Glutamatergic neuron (in vitro differentiated cells): ENCODE results near the gene ENDOV. TPM values are rescaled to one million over a fixed set of nuclear protein-coding genes. Genes with fewer than 3 reads are reported as not detected.
"Not testable (repeated sequence)": the region's sequence is repeated elsewhere in the genome, so short reads cannot be mapped to it uniquely, and the experiment has no call there.

ENCODE experiments used
- DNase-seq: peaks from one replicate; pipeline ENCODE4 v3.0.0; 2022
- H3K27ac Mint-ChIP-seq: one replicate; pipeline ENCODE4 v1.8.0; 2020; ENCODE audit warnings: mild to moderate bottlenecking, mixed read lengths, inconsistent platforms; ENCODE audit not compliant: unreplicated experiment
- H3K27me3 Mint-ChIP-seq: one replicate; pipeline ENCODE4 v1.8.0; 2020; ENCODE audit warnings: mild to moderate bottlenecking, moderate library complexity, mixed read lengths, inconsistent platforms; ENCODE audit not compliant: unreplicated experiment
- H3K36me3 Mint-ChIP-seq: one replicate; pipeline ENCODE4 v1.8.0; 2020; ENCODE audit warnings: mild to moderate bottlenecking, mixed read lengths, inconsistent platforms; ENCODE audit not compliant: unreplicated experiment
- H3K4me1 Mint-ChIP-seq: one replicate; pipeline ENCODE4 v1.8.0; 2020; ENCODE audit warnings: mild to moderate bottlenecking, low read depth, mixed read lengths, inconsistent platforms; ENCODE audit not compliant: unreplicated experiment
- H3K4me3 Mint-ChIP-seq: one replicate; pipeline ENCODE4 v1.8.0; 2020; ENCODE audit warnings: mild to moderate bottlenecking, mixed read lengths, inconsistent platforms; ENCODE audit not compliant: unreplicated experiment
- H3K9me3 Mint-ChIP-seq: one replicate; pipeline ENCODE4 v1.8.0; 2020; ENCODE audit warnings: mild to moderate bottlenecking, moderate library complexity, mixed read lengths, inconsistent platforms; ENCODE audit not compliant: unreplicated experiment
- total RNA-seq: library from RNA; stranded (reverse); fragmentation: NEBNext Ultra II Directional; extraction: Animal tissue kit (Norgen Biotek cat#: 25700); gene quantifications from one replicate; pipeline ENCODE4 v1.2.1, GENCODE V29; 2021; ENCODE audit not compliant: unreplicated experiment
- TF ChIP-seq, protein P1 (sequence below): fragments of 200-600 bp; sonication (generic); IDR thresholded peaks from one replicate; pipeline ENCODE4 v1.5.0; 2021; ENCODE audit not compliant: partially characterized antibody, unreplicated experiment

Gene ENDOV
- total RNA-seq, 1 donor from 2014 or later: 42.1 TPM

DNA sequence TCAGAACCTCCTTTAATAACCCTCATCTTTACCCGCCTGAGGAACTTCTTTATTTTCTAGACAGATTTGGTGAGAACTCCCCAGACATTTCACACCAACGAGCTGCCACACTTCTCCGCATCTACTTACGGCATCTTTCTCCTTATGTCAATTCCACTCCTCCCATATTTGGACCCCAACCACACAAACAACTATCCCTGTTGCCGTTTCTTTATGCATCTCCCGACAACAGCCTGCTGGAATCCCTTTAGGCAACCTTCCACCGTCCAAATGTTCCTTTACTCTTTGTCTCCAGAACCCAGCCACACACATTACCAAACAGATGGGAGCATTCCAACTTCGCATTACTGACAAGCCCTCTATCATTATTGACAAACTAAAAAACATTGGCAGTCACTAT lies 8.8 kb upstream of the ENDOV start:
- no peaks in the 10 kb centered on the region for H3K9me3 Mint-ChIP-seq
- no peak overlapping the region for H3K27ac Mint-ChIP-seq
- TF ChIP-seq, protein P1, sequence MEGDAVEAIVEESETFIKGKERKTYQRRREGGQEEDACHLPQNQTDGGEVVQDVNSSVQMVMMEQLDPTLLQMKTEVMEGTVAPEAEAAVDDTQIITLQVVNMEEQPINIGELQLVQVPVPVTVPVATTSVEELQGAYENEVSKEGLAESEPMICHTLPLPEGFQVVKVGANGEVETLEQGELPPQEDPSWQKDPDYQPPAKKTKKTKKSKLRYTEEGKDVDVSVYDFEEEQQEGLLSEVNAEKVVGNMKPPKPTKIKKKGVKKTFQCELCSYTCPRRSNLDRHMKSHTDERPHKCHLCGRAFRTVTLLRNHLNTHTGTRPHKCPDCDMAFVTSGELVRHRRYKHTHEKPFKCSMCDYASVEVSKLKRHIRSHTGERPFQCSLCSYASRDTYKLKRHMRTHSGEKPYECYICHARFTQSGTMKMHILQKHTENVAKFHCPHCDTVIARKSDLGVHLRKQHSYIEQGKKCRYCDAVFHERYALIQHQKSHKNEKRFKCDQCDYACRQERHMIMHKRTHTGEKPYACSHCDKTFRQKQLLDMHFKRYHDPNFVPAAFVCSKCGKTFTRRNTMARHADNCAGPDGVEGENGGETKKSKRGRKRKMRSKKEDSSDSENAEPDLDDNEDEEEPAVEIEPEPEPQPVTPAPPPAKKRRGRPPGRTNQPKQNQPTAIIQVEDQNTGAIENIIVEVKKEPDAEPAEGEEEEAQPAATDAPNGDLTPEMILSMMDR: no peak
- DNase-seq: no peak
- no peak overlapping the region for H3K4me3 Mint-ChIP-seq
- peaks cover 2% of the 10 kb centered on the region for H3K4me1 Mint-ChIP-seq
- H3K36me3 Mint-ChIP-seq: peaks cover 2% of the 10 kb centered on the region
- H3K27me3 Mint-ChIP-seq: no peaks in the 10 kb centered on the region

DNA sequence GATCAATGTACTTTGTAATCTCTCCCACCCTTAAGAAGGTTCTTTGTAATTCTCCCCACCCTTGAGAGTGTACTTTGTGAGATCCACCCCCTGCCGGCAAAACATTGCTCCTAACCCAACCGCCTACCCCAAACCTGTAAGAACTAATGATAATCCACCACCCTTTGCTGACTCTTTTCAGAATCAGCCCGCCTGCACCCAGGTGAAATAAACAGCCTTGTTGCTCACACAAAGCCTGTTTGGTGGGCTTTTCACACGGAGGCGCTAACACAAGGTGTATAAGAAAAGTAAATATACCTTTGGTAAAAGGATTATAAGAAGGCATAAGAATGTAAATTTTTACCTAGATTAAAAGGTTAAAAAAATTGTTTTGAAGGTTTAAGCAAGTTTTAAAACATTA lies 7.0 kb upstream of the ENDOV start:
- H3K4me3 Mint-ChIP-seq, H3K36me3 Mint-ChIP-seq, DNase-seq, H3K9me3 Mint-ChIP-seq, H3K27ac Mint-ChIP-seq, H3K4me1 Mint-ChIP-seq, H3K27me3 Mint-ChIP-seq: not testable (repeated sequence)

DNA sequence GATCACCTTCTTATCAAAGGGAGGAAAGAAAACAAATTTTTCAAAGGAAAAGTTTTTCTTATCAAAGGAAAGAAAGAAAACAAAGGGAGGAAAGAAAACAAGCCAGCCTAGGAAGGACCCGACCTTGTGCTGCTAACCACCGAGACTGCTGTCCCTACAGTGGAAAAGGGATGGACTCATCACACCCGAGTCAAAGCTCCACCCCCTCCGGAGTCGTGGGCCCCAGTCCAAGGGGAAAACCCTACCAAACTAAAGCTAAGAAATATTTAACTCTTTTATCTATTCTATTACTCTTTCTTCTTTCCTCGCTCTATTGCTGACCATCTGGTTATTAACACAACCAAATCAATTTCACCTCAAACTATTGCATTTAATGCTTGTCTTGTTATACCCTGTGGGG lies 6.1 kb upstream of the ENDOV start:
- peaks cover 2% of the 10 kb centered on the region for H3K9me3 Mint-ChIP-seq
- H3K4me3 Mint-ChIP-seq: no peak overlapping the region
- peaks cover 2% of the 10 kb centered on the region for H3K4me1 Mint-ChIP-seq
- no peaks in the 10 kb centered on the region for H3K36me3 Mint-ChIP-seq
- TF ChIP-seq, protein P1: no peak
- no peak for DNase-seq
- H3K27me3 Mint-ChIP-seq: peaks cover 1% of the 10 kb centered on the region
- H3K27ac Mint-ChIP-seq: no peak overlapping the region

DNA sequence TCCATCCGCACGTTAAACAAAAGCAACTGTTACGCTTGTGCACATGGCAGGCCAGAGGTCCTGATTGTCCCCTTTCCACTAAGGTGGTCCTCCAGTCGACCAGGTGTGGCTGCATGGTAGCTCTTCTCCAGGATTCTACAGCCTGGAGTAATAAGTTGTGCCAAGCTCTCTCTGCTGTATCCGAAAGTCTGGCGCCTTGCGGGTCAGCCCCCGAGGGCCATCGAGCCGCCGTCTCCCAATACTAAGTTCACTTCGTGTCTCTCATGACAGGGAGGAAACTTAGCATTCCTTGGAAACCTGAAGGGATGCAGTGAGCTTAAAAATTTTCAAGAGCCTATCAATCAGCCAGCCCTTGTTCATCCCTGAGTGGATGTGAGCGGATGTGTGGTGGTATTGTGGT lies 5.3 kb upstream of the ENDOV start:
- no peaks in the 10 kb centered on the region for H3K36me3 Mint-ChIP-seq
- no peak overlapping the region for H3K4me3 Mint-ChIP-seq
- DNase-seq: no peak
- TF ChIP-seq, protein P1: no peak
- H3K9me3 Mint-ChIP-seq: peaks cover 5% of the 10 kb centered on the region
- H3K4me1 Mint-ChIP-seq: peaks cover 5% of the 10 kb centered on the region
- peaks cover 1% of the 10 kb centered on the region for H3K27me3 Mint-ChIP-seq
- H3K27ac Mint-ChIP-seq: no peak overlapping the region

DNA sequence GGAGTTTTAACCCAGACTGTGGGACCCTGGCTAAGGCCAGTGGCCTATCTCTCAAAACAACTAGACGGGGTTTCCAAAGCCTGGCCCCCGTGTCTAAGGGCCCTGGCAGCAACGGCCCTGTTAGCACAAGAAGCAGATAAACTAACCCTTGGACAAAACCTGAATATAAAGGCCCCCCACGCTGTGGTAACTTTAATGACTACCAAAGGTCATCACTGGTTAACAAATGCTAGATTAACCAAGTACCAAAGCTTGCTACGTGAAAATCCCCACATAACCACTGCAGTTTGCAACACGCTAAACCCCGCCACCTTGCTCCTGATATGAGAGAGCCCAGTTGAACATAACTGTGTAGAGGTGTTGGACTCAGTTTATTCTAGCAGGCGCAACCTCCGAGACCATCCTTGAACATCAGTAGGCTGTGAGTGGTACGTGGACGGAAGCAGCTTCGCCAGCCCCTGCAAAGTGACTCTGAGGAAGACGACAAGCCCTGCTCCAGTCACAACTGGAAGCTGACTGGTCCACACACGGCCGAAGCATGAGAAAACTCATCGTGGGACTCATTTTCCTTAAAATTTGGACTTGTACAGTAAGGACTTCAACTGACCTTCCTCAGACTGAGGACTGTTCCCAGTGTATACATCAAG lies 4.4 kb upstream of the ENDOV start:
- not testable (repeated sequence) for H3K27me3 Mint-ChIP-seq, H3K9me3 Mint-ChIP-seq, DNase-seq, H3K4me3 Mint-ChIP-seq, H3K36me3 Mint-ChIP-seq, H3K27ac Mint-ChIP-seq, H3K4me1 Mint-ChIP-seq

DNA sequence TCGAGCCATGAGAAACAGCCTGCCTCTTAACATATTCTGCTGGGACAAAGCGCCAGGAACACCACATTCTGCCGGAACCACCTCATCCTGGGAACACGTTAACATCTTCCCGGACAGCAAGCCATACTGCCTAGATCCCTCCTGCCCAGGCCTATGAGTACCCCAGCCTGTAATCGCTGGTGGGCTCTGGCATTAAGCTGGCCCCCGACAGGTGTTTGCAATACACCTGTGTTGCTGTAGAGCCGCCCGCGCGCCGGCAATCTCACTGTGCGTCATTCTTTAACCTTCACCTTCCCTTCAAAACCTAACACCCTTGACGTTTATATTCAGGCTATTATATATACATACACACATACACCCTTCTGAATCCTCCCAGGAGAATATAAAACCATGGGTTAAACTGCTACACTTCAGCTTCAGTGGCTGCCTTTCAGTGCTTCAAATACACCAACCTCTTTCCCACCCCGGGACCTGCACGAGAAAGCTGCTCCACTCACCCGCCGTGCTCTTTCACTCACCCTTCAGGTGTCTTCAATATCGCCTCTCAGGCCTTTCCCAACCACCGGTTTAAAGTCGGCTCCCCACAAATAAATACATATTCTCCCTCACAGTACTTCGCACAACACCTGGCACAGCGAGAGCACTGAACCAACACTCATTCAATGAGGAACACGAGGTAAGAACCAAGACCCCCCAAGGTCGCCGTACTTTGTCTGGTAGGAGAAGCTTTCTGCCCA lies 1.0 kb upstream of the ENDOV start:
- DNase-seq: no peak
- Mint-ChIP-seq H3K27me3 (peaks cover 7% of the 10 kb centered on the region), H3K9me3 (peaks cover 7% of the 10 kb centered on the region), H3K4me3 (peak overlapping the region; percentile 91), H3K36me3 (no peaks in the 10 kb centered on the region), H3K4me1 (peaks cover 8% of the 10 kb centered on the region), H3K27ac (no peak overlapping the region)
- TF ChIP-seq, protein P1: no peak
